Fibroblast of skin of abdomen (primary cell): Measurements from ENCODE around the gene TGM5.
"Not testable (repeated sequence)": the region's sequence is repeated elsewhere in the genome, so short reads cannot be mapped to it uniquely, and the experiment has no call there.

ENCODE experiments used
- DNase-seq: peaks from one replicate; pipeline ENCODE4 v3.0.0-alpha.2; 2013

TGM5 gene

GRCh38 chr15:43275740-43276562, 9.2 kb upstream of the TGM5 start:
- DNase-seq: no peak

- no peak for DNase-seq
These were observed 7.4 kb upstream of the TGM5 start for GRCh38 chr15:43274136-43274535.

- no peak for DNase-seq
These were observed 6.5 kb upstream of the TGM5 start for GRCh38 chr15:43273243-43273642.

GRCh38 chr15:43271908-43272307, 5.2 kb upstream of the TGM5 start:
- not testable (repeated sequence) for DNase-seq

GRCh38 chr15:43270676-43271306, 4.1 kb upstream of the TGM5 start:
- DNase-seq: no peak

- DNase-seq: no peak
These were observed 3.5 kb upstream of the TGM5 start for GRCh38 chr15:43270113-43270665.

GRCh38 chr15:43268111-43269105, 1.7 kb upstream of the TGM5 start:
- DNase-seq: peak; percentile 4

- no peak for DNase-seq
These were observed 711 bp upstream of the TGM5 start for GRCh38 chr15:43267439-43267838.

- DNase-seq: no peak
These were observed 342 bp downstream of the TGM5 start for GRCh38 chr15:43266386-43266785.

- DNase-seq: no peak
These were observed 6.6 kb downstream of the TGM5 start for GRCh38 chr15:43260011-43260615.

- no peak for DNase-seq
These were observed 7.9 kb downstream of the TGM5 start for GRCh38 chr15:43258781-43259180.

- no peak for DNase-seq
These were observed 10.4 kb downstream of the TGM5 start for GRCh38 chr15:43256341-43256740.

GRCh38 chr15:43255376-43255775, 11.4 kb downstream of the TGM5 start:
- no peak for DNase-seq

- DNase-seq: no peak
These were observed 13.0 kb downstream of the TGM5 start for GRCh38 chr15:43253431-43254403.

GRCh38 chr15:43251871-43252250, 14.9 kb downstream of the TGM5 start:
- DNase-seq: no peak

- DNase-seq: no peak
These were observed 15.4 kb downstream of the TGM5 start for GRCh38 chr15:43251185-43251870.

GRCh38 chr15:43250785-43251184, 15.9 kb downstream of the TGM5 start:
- DNase-seq: no peak

- DNase-seq: peak; percentile 85
These were observed 17.0 kb downstream of the TGM5 start for GRCh38 chr15:43249699-43250203.

- DNase-seq: peak; percentile 2
These were observed 17.5 kb downstream of the TGM5 start for GRCh38 chr15:43249236-43249635.

GRCh38 chr15:43246261-43246774, 20.4 kb downstream of the TGM5 start:
- DNase-seq: no peak
